GM21786 (cell line): ENCODE measurements around the gene ANKH.

Source experiments
- ATAC-seq: cut with Tn5 transposase; IDR thresholded peaks from one replicate; pipeline ENCODE4 v1.9.1; 2021; ENCODE audit not compliant: unreplicated experiment

Gene ANKH

GRCh38 chr5:14721990-14722656, 149.5 kb downstream of the ANKH start:
- ATAC-seq, result no peak

DNA sequence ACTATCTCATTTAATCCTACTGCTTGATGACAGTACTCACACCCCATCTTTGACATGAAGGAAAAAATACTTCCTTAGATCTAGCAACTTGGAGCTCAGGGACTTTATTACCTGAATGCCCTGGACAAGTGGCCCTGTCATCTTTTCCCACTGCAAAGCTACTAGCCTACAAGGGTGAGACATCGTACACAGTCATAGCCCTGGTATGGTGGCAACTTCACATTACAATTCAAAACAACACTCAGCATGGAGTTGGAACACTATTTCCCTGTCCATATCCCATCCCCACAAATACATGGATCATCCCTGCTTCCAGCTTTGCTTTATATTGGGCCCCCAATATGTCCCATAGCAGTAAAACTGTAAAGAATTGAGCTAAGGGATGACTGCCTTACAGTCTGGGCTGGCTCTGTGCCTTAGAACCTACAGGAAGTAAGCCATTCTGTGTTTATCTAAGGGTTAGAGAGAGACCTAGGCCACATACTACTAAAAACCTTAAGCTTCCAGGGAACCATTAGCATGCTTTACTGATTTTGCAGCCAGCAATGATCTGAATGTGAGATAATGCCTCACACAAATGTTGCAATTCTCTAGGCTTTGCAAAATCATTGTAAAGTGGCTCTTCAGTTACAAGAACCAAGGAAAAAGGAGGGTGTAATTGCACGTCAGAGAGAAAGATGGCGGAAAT, 151.2 kb downstream of the ANKH start:
- ATAC-seq, result no peak

- ATAC-seq, result no peak
Observed at GRCh38 chr5:14718778-14719177, 152.8 kb downstream of the ANKH start.

- no peak for ATAC-seq
Observed at GRCh38 chr5:14716755-14717752, 154.5 kb downstream of the ANKH start.

- ATAC-seq, result no peak
Observed at GRCh38 chr5:14715481-14715880, 156.1 kb downstream of the ANKH start.

GRCh38 chr5:14714706-14715105, 156.9 kb downstream of the ANKH start:
- ATAC-seq, result no peak

DNA sequence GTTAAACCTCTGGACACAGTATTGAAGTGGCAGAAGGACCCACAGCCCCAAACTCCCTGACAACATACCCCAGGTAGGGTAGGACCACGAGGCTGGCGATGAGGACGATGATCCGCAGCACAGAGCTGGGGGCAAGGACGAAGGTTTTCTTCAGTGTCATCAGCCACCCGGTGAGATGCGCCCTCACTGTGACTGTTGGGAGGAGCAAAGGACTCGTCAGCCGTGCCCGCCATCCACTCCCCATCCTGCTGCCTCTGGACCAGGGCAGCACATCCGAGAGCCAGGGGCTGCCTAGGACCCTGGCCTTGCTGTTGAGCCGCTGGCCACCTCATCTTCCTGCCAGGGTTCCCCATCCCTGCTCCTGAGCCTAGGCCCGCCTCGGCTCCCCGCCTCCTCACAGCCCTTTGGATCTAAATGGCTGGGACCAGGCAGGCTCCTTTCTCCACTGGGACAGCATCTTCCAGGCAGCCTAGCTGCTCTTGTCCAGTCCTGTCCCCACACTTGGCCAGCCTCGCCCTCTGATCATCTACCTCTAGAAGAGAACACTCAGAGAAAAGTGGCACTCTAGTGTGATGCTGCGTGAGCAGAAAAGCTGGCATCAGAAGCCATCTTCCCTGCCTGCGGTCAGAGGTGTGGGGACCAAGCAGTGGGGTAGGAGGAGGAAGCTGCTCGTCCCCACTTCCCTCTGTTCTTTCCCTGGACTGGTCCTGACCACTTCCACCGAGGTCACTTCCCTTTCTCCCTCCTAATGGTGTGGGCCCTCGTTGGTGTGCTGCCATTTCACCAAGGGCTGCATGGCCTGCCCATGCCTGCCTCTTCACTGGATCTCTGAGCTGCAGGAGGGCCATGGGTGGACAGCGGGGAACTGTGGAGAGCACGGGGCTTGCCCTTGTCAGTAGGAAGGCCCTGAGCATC, 157.8 kb downstream of the ANKH start:
- ATAC-seq, result no peak

DNA sequence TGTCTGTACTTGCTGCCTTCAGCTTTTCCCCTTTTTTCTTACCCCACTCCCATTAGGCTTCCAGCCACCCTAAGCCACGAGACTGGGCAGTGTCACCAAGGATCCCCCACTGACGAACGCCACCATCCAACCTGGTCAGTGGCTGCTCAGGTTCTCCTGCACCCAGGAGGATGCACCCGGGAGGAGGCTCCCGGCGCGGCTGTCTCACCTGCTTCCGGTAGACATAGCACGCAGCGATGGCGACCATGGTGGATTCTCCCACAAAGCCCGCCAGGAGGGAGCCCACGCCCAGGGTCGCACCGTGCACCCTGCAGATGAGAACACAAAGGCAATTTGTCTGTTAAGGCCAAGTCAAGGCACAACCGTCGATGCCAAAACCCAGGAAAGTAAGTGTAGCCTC, 158.9 kb downstream of the ANKH start:
- no peak for ATAC-seq

GRCh38 chr5:14712131-14712530, 159.4 kb downstream of the ANKH start:
- ATAC-seq, result no peak

- no peak for ATAC-seq
Observed at GRCh38 chr5:14710313-14710994, 161.1 kb downstream of the ANKH start.

DNA sequence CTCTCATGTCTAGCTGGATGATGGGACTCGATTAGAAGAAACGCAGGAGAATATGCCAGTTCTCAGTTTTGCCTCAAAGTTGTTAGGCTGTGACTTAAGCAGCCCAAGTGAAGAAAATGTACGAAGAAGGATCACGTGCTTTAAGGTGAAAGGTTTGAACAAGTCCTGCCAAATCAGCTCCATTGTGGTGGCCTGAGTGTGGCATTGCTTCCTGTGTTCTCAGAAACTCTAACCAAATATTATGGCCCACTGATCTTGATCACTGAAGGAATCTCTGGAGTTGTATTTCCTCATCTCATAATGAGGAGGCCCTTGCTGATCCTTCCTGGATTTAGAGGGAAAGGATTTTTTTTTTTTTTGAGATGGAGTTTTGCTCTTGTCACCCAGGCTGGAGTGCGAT, 163.0 kb downstream of the ANKH start:
- ATAC-seq, result no peak

DNA sequence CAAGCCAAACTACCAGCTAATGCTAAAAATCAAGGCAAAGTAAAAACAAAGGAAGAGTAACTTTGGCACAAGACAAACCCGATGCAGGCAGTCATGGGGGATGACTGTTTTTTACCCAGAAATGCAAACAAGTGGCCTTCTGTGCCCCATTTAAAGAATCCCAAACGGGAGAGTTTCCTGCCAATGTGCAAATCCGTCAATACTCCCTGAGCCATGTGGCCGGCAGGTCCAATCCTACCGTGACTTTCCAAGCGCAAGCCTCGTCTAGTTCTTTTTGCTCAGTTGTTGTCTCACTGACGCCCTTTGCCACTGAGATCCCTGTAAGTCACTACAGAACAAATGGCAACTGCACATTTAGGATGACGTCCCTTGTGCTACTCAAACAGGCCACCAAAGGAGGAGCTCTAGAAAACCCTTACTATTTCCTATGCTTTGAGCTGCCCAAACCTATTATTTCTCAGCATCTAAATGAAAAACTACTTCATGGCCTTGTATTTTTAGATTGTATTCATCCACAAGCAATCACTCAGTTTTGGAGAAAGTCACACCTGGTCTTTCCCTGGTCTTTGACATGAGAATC, 163.7 kb downstream of the ANKH start:
- ATAC-seq, result no peak

- ATAC-seq, result no peak
Observed at GRCh38 chr5:14706615-14707021, 165.0 kb downstream of the ANKH start.

- no peak for ATAC-seq
Observed at GRCh38 chr5:14705556-14705955, 166.0 kb downstream of the ANKH start.

DNA sequence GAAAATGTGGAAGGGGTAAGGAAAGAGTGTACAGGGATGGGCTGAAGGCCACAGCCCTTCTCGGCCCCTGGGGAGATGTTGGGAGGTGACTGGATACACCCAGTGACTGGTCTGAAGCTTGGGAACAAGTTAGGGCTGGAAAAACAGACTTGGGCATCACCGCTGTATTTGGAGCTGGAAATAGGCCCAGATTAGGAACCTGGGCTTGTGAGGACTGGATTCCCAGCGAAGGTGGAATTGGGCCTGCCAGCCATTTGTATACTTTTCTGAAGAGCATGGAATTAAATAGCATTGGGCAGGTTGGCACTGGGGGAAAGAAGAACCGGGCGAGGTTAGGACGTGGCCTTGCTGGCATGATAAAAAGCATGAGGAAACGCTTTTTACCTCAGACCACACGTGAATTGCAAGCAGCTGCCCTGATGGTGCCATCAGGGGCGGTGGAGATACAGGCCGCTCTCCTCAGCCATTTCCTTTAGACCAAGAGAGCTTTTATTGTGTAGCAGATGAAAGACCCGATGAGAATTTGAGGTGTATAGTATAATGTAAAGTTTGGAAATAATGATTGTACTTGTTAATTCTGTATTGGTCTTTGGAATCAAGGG, 169.2 kb downstream of the ANKH start:
- ATAC-seq, result no peak

DNA sequence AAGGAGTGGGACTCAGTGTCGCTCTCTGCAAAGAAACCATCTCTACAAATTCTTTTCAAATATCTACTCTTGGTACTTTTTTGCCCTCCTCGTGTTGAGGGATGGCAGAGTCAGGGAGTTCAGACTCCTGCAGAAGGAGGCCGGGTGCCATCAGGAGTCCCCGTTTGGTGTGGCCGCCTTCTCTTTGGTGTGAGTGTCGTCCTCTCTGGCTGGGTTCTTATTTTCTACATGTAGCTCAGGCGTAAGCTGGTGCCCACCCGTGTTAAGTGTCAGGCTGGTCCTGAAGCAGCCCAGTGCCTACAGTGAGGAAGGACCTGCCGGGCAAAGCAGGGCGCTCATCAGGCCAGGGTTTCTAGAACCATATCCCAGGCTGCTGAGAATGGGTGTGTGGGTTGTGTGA, 170.0 kb downstream of the ANKH start:
- no peak for ATAC-seq

DNA sequence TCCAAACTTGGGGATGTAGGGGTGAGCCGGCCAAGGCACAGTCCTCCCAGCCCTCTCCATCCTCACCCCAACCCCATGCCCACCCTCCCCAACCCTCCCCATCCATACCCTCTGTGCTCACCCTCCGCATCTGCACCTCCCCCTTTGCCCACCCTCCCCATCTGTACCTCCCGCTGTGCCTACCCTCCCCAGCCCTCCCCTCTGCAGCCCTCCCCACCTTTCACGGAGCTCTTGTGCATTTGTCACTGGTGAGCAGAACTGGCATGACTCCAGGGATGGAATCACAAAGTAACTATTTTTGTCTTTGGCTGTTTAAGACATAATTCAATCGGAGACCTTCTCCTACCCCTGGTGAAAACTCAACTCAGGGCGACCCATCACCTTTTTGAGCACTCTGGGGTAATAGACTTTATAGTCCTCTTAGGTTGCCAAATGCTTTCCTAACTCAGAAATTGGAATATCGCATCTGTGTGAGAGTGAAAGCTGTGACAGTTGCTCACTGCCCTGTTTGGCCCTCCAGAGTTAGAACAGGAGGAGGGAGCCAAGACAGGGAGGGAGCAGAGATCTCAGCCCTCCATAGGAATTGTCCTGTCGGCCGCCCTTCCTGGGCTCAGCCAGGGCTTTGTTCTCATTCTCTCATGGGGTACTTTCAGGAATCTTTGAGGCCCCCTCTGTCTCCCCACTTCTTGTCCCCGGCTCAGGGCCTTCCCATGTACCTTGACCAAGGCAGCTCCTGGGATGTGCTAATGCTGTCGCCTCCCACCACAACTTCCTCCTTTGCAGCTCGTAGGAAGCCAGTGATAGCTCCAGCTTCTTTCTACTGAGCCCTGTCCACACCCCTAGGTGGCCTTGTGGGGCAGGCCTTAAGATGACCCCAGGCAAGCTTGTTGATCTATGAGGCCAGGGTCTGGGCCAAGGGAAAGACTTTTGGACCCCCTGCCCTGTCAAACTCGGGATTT, 170.8 kb downstream of the ANKH start:
- no peak for ATAC-seq

DNA sequence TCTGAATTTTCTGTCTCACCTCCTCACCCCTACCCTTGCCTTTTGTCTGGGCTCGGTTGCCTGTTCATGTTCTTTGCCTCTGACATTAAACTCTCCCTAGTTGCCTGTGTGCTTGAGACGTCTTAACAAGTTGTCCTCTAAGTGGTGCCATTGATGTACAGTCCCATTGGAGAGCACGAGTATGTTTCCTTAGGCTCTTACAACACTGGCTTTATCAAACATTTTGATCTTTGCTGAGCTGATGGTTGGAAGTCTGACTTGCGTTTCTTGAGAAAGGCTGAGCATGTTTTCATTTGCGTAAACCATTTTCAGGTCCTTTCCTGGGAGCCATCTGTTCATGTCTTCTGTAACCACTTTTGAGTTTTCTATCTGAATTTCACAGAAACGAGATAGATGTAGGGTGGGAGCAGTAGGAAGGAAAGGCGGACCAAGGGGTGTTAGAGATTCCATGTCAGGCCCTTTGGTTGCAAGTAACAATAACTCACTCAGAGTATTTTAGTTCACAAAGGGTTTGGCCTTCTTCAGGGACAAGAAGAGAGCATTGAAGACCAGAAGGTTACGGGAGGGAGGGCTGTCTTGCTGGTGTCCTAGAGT, 171.7 kb downstream of the ANKH start:
- ATAC-seq, result no peak
